GM12801 (cell line): ENCODE measurements around the gene POMT2.

Experiments used
- CTCF ChIP-seq: IDR thresholded peaks from one replicate; pipeline ENCODE4 v1.5.1; 2011; ENCODE audit warnings: control low read depth; ENCODE audit not compliant: insufficient read length; ENCODE audit errors: extremely low read depth

The POMT2 gene

GRCh38 chr14:77306851-77307496, 13.7 kb downstream of the POMT2 start:
- no peak for TF ChIP-seq CTCF

- TF ChIP-seq CTCF = no peak
These were observed 14.3 kb downstream of the POMT2 start for GRCh38 chr14:77306416-77306815.

- no peak for TF ChIP-seq CTCF
These were observed 15.0 kb downstream of the POMT2 start for GRCh38 chr14:77305696-77306095.

GRCh38 chr14:77303417-77304156, 17.1 kb downstream of the POMT2 start:
- no peak for TF ChIP-seq CTCF

- TF ChIP-seq CTCF = no peak
These were observed 17.8 kb downstream of the POMT2 start for GRCh38 chr14:77302926-77303325.

GRCh38 chr14:77301103-77301502, 19.6 kb downstream of the POMT2 start:
- no peak for TF ChIP-seq CTCF

GRCh38 chr14:77299771-77300170, 20.9 kb downstream of the POMT2 start:
- no peak for TF ChIP-seq CTCF
